Activated CD8-positive, alpha-beta T cell treated with anti-CD3 and anti-CD28 coated beads for 36 hours (primary cell): ENCODE data around the gene STING1. TPM values are rescaled to one million over a fixed set of nuclear protein-coding genes. Genes with fewer than 3 reads are reported as not detected.

Experiments used
- ATAC-seq: fragments of 200-7000 bp; cut with Tn5 transposase; one replicate; pipeline ENCODE4 v1.10.0; 2021; ENCODE audit warnings: mild to moderate bottlenecking, moderate library complexity
- CTCF ChIA-PET: fragments of 350-600 bp; sonication (Branson Sonifier 250); formaldehyde crosslinking; loops from one replicate; lab custom pipeline; 2021; ENCODE audit warnings: antibody characterized with exemption; lab: Charles Lee
- POLR2A ChIA-PET: fragments of 350-600 bp; sonication (Branson Sonifier 250); formaldehyde crosslinking; loops from one replicate; lab custom pipeline; 2021; ENCODE audit warnings: antibody characterized with exemption; lab: Charles Lee
- DNase-seq: peaks from one replicate; pipeline ENCODE4 v3.0.0-alpha.2; 2020
- H3K27ac Mint-ChIP-seq: one replicate; pipeline ENCODE4 v1.8.0; 2021; ENCODE audit warnings: mild to moderate bottlenecking, mixed read lengths
- H3K27me3 Mint-ChIP-seq: one replicate; pipeline ENCODE4 v1.8.0; 2021; ENCODE audit warnings: mixed read lengths
- H3K36me3 Mint-ChIP-seq: one replicate; pipeline ENCODE4 v1.8.0; 2021; ENCODE audit warnings: low read depth, mixed read lengths
- H3K4me1 Mint-ChIP-seq: one replicate; pipeline ENCODE4 v1.8.0; 2021; ENCODE audit warnings: low read depth, mixed read lengths
- H3K4me3 Mint-ChIP-seq: one replicate; pipeline ENCODE4 v1.8.0; 2021; ENCODE audit warnings: mild to moderate bottlenecking, moderate library complexity, mixed read lengths
- H3K9me3 Mint-ChIP-seq: one replicate; pipeline ENCODE4 v1.8.0; 2021; ENCODE audit warnings: mixed read lengths
- CTCF ChIP-seq: fragments of 200-600 bp; IDR thresholded peaks from one replicate; pipeline ENCODE4 v1.8.0; 2022; ENCODE audit warnings: antibody characterized with exemption, mild to moderate bottlenecking
- intact Hi-C: fragments of 100-400 bp; cut with micrococcal nuclease; formaldehyde crosslinking; loops from one replicate; pipeline ENCODE4 v1.10.0; 2022
- total RNA-seq, 2 experiments: library from RNA; stranded (reverse); gene quantifications; one replicate each; pipeline ENCODE4 v1.2.3, GENCODE V29; 2021

Gene STING1
- total RNA-seq, 2 experiments from 2014 or later, result 43.7 to 46.3 TPM

GRCh38 chr5:139524940-139525585, 42.5 kb upstream of the STING1 start:
- no peaks in the 10 kb centered on the region for H3K27me3 Mint-ChIP-seq
- H3K4me3 Mint-ChIP-seq, result no peak overlapping the region
- no peaks in the 10 kb centered on the region for H3K36me3 Mint-ChIP-seq
- H3K27ac Mint-ChIP-seq, result no peak overlapping the region
- ChIA-PET CTCF (interaction anchor here (0.9 to 4.0 kb wide), 6 partner anchors 9 to 109 kb away, joined by 3 to 19 read pairs (median 4); no protein-coding TSS in a partner anchor), POLR2A (no interaction called here)
- intact Hi-C loops, result no loop called here
- no peak for TF ChIP-seq CTCF
- no peaks in the 10 kb centered on the region for H3K9me3 Mint-ChIP-seq
- no peaks in the 10 kb centered on the region for H3K4me1 Mint-ChIP-seq
- no peak for DNase-seq
- ATAC-seq, result no peak

GRCh38 chr5:139524446-139524845, 41.9 kb upstream of the STING1 start:
- no peaks in the 10 kb centered on the region for H3K9me3 Mint-ChIP-seq
- H3K27ac Mint-ChIP-seq, result no peak overlapping the region
- ChIA-PET CTCF (interaction anchor here (0.9 to 4.0 kb wide), 6 partner anchors 8 to 108 kb away, joined by 3 to 19 read pairs (median 4); no protein-coding TSS in a partner anchor), POLR2A (interaction anchor here (0.9 kb wide), 1 partner anchor 135 kb away, joined by 3 read pairs; the partner anchor contains the start of gene MZB1)
- no peak for TF ChIP-seq CTCF
- H3K36me3 Mint-ChIP-seq, result no peaks in the 10 kb centered on the region
- ATAC-seq, result no peak
- intact Hi-C loops, result no loop called here
- no peaks in the 10 kb centered on the region for H3K27me3 Mint-ChIP-seq
- no peak for DNase-seq
- no peak overlapping the region for H3K4me3 Mint-ChIP-seq
- no peaks in the 10 kb centered on the region for H3K4me1 Mint-ChIP-seq

- TF ChIP-seq CTCF, result no peak
- peaks cover 1% of the 10 kb centered on the region for H3K27me3 Mint-ChIP-seq
- DNase-seq (no peak), ATAC-seq (no peak)
- no peaks in the 10 kb centered on the region for H3K36me3 Mint-ChIP-seq
- ChIA-PET CTCF (interaction anchor here (1.0 to 4.0 kb wide), 4 partner anchors 10 to 108 kb away, joined by 4 to 19 read pairs (median 6); no protein-coding TSS in a partner anchor), POLR2A (interaction anchor here (0.6 to 1.1 kb wide), 3 partner anchors 42 to 134 kb away, joined by 3 read pairs; partner anchors contain the start of gene MZB1)
- peaks cover 2% of the 10 kb centered on the region for H3K4me1 Mint-ChIP-seq
- intact Hi-C loops, result no loop called here
- H3K27ac Mint-ChIP-seq, result no peak overlapping the region
- no peak overlapping the region for H3K4me3 Mint-ChIP-seq
- H3K9me3 Mint-ChIP-seq, result no peaks in the 10 kb centered on the region
Observed at GRCh38 chr5:139523635-139524445, 41.3 kb upstream of the STING1 start.

GRCh38 chr5:139517683-139518564, 35.4 kb upstream of the STING1 start:
- Mint-ChIP-seq H3K4me3 (peak overlapping the region; percentile 74), H3K4me1 (peaks cover 19% of the 10 kb centered on the region), H3K36me3 (no peaks in the 10 kb centered on the region), H3K9me3 (no peaks in the 10 kb centered on the region), H3K27ac (peak overlapping the region; percentile 90), H3K27me3 (peaks cover 1% of the 10 kb centered on the region)
- ATAC-seq (peak; percentile 92), DNase-seq (peak; percentile 91)
- peak; percentile 98 for TF ChIP-seq CTCF
- intact Hi-C loops, result no loop called here
- CTCF ChIA-PET, result interaction anchor here (0.6 to 12.5 kb wide), 20 partner anchors 11 to 248 kb away, joined by 3 to 444 read pairs (median 3); partner anchors contain the start of gene STING1
- POLR2A ChIA-PET, result interaction anchor here (0.7 to 1.7 kb wide), 12 partner anchors 25 to 193 kb away, joined by 3 to 5 read pairs (median 3); partner anchors contain the start of genes STING1 and UBE2D2
